T-helper 2 cell treated with Interferon-gamma antibody and Interleukin-4, amounts not matched to agents 5 μg/mL and 100 μg/mL, for 36 hours (primary cell): Measurements from ENCODE around the gene CAPZB.

Experiments
- DNase-seq: peaks from one replicate; pipeline ENCODE4 v3.0.0; 2021; ENCODE audit warnings: low spot score
- H3K27ac Mint-ChIP-seq: one replicate; pipeline ENCODE4 v1.8.0; 2021; ENCODE audit warnings: mild to moderate bottlenecking, mixed read lengths
- H3K27me3 Mint-ChIP-seq: one replicate; pipeline ENCODE4 v1.8.0; 2021; ENCODE audit warnings: low read depth, mixed read lengths
- H3K36me3 Mint-ChIP-seq: one replicate; pipeline ENCODE4 v1.8.0; 2021; ENCODE audit warnings: low read depth, mixed read lengths
- H3K4me1 Mint-ChIP-seq: one replicate; pipeline ENCODE4 v1.8.0; 2021; ENCODE audit warnings: low read depth, mixed read lengths
- H3K4me3 Mint-ChIP-seq: one replicate; pipeline ENCODE4 v1.8.0; 2022; ENCODE audit warnings: mild to moderate bottlenecking, moderate library complexity, mixed read lengths
- H3K9me3 Mint-ChIP-seq: one replicate; pipeline ENCODE4 v1.8.0; 2021; ENCODE audit warnings: mixed read lengths

Gene CAPZB

DNA sequence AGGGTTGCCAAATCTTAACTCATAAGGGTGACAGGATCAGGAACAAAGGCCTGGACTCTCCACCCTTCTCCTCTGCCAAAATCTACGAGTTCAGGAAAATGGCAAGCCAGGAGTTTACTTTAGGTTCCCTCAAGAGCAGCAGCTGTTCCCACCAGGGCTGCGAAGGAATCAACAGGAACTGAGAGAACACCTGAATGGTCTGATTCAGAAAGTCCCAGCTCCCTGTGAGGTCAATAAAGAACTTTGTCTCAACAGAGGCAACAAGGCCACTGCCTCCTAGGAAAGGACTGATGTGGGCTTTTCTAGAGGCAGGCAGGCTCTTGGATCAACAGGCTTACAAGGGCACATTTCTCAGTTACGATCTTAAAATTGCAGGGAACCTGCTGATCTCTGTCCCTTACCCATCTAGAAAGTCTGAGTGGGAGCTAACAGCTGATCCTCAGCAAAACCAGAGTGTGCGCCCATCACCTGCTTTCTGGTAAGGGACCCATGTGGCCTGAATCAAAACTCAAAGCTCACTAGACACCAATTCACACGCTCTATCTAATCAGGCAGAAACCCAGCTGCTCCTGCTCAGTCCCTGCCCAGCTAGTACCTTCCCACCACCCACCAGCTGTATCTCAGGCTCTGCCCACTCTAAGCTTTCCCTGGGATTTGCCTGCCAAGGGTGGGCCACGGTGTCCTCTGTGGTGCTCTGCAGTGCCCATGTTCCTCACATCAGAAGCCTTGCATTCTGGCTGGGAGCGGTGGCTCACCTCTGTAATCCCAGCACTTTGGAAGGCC, 83.1 kb downstream of the CAPZB start:
- peaks cover 18% of the 10 kb centered on the region for H3K36me3 Mint-ChIP-seq
- H3K4me1 Mint-ChIP-seq = peaks cover 25% of the 10 kb centered on the region
- H3K4me3 Mint-ChIP-seq = no peak overlapping the region
- no peaks in the 10 kb centered on the region for H3K9me3 Mint-ChIP-seq
- DNase-seq = no peak
- H3K27me3 Mint-ChIP-seq = no peaks in the 10 kb centered on the region
- no peak overlapping the region for H3K27ac Mint-ChIP-seq

- H3K27me3 Mint-ChIP-seq = no peaks in the 10 kb centered on the region
- no peak for DNase-seq
- H3K4me3 Mint-ChIP-seq = no peak overlapping the region
- no peak overlapping the region for H3K27ac Mint-ChIP-seq
- no peaks in the 10 kb centered on the region for H3K9me3 Mint-ChIP-seq
- peaks cover 18% of the 10 kb centered on the region for H3K36me3 Mint-ChIP-seq
- H3K4me1 Mint-ChIP-seq = peaks cover 25% of the 10 kb centered on the region
These were observed 83.8 kb downstream of the CAPZB start for GRCh38 chr1:19401535-19401889.

DNA sequence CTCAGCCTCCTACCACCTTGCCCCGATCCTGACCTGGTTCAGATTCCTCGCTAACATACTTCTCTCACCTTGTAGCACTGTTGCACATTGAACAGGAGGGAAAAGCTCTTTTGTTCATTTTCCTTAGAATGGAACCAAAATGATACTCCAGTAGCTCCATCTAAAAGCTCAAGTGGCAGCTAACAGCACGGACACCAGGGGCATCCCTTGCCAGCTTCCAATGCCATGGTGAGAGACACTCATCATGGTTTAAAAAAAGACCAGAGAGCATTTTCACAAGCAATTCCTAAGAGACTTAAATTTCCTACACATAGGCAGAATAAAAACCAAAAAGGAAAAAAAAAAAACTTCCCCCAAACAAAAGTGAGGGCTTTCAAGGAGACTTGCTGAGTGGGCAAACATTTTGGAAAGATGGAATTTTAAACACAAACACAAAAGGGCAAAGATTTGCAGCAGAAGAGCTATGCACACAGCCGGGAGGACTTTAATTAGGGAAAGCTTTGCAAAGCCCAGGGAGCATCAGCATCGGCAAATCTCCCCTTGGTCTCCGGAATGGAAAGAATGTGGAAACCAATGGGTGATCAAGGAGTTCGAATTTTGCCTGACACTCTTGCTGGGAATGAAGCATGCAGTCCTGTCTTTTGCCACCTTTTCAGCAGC, 84.3 kb downstream of the CAPZB start:
- Mint-ChIP-seq H3K9me3 (no peaks in the 10 kb centered on the region), H3K27me3 (no peaks in the 10 kb centered on the region), H3K4me1 (peaks cover 22% of the 10 kb centered on the region), H3K27ac (no peak overlapping the region), H3K4me3 (no peak overlapping the region), H3K36me3 (peaks cover 18% of the 10 kb centered on the region)
- no peak for DNase-seq

DNA sequence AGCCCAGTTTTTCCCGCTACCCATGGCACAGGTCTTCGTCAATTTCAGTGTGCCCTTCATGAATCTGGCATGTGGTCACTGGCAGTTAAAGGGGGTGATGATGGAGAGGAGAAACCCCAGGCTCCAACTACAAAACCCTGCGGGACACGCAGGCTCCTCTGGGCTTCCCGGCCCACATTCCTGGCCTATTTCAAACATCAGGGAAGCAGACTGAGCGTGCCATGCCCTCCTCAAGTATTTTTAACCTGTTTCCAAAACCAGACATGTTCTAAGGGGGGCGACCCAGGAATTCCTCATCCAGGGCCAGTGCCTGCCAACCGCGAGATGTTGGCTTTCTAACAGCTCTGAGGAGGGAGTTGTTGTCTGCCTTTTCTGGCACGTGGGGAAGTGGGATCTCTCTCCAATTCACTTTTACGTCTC, 85.1 kb downstream of the CAPZB start:
- Mint-ChIP-seq H3K4me3 (no peak overlapping the region), H3K27ac (no peak overlapping the region), H3K36me3 (peaks cover 18% of the 10 kb centered on the region), H3K9me3 (no peaks in the 10 kb centered on the region), H3K27me3 (no peaks in the 10 kb centered on the region), H3K4me1 (peaks cover 21% of the 10 kb centered on the region)
- DNase-seq = no peak

DNA sequence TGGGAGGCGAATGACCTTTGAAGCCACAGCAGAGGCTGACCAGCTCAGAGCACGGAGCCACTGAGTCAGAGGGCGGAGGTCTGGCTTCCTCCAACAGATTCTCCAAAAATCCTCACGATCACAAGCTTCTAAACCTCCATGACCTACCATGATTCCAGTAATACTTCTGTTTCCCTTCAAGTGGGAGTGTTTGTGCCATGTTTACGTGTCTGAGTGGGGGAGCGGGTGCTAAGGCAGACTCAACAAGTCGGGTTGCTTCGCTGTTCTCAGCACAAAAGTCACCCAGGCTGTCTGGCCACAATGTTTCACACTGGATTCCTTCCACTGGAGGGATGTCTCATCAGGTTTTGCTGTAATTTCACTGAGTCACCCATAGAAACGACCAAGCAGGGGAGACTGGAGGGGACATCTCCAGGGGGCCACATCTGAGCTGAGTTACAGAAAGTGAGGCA, 87.0 kb downstream of the CAPZB start:
- peaks cover 18% of the 10 kb centered on the region for H3K4me1 Mint-ChIP-seq
- H3K4me3 Mint-ChIP-seq = no peak overlapping the region
- peak overlapping the region; percentile 5 for H3K27ac Mint-ChIP-seq
- H3K9me3 Mint-ChIP-seq = no peaks in the 10 kb centered on the region
- DNase-seq = no peak
- H3K27me3 Mint-ChIP-seq = no peaks in the 10 kb centered on the region
- peaks cover 12% of the 10 kb centered on the region for H3K36me3 Mint-ChIP-seq

DNA sequence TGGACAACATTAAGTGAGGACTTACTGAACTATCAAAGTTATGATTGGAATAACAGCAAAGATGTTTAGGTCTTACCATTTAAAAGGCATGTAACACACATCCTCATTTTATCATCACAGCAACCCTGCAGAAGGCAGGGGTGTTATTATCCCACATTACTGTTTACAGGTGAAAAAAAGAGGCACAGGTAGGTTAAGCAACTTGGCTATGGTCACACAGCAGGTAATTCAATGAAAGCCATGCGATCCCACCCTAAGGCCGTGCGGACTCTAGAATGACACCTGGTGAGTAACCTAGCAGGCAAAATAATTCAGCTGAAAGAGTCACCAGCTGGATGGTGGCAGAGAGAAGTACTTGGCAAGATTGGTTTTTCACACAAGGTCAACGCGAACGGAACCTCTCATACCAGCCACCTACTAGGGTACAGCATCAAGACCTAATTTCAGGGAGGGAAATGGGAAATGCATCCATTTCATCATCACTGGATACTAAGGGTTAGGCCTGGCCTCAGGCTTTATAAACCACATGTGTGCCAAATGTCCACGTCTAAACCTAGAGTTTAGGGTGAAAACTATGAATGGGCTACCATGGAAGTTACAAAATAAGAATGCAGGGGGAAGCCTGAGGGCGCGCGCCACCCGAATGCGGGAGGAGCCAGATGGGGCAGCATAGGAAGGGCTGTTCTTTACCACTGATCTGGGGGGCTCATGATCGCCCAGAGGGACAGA, 88.0 kb downstream of the CAPZB start:
- no peak overlapping the region for H3K4me3 Mint-ChIP-seq
- peaks cover 21% of the 10 kb centered on the region for H3K4me1 Mint-ChIP-seq
- H3K36me3 Mint-ChIP-seq = peaks cover 12% of the 10 kb centered on the region
- H3K27ac Mint-ChIP-seq = no peak overlapping the region
- H3K27me3 Mint-ChIP-seq = no peaks in the 10 kb centered on the region
- H3K9me3 Mint-ChIP-seq = no peaks in the 10 kb centered on the region
- DNase-seq = no peak

DNA sequence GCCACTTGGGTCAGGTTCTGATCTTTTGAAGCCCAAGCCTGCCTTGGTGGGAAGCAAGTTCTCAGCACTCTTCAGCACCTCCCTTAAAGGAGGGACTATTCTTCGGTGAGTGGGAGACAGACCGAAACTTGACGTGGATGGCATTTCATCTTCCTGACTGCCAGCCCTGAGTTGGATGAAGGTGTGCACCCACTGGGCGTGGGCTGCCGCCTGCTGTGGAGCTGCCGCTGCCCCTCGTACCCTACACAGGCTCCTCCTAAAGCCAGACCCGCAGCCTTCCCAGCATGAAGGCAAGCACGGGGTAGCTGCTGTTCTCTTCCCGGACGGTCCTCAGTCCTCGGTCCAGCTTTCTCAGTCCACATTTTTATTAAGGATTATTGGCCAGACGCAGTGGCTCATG, 89.1 kb downstream of the CAPZB start:
- H3K9me3 Mint-ChIP-seq = no peaks in the 10 kb centered on the region
- H3K4me3 Mint-ChIP-seq = no peak overlapping the region
- no peak for DNase-seq
- H3K27me3 Mint-ChIP-seq = no peaks in the 10 kb centered on the region
- peaks cover 12% of the 10 kb centered on the region for H3K36me3 Mint-ChIP-seq
- peaks cover 28% of the 10 kb centered on the region for H3K4me1 Mint-ChIP-seq
- H3K27ac Mint-ChIP-seq = no peak overlapping the region

DNA sequence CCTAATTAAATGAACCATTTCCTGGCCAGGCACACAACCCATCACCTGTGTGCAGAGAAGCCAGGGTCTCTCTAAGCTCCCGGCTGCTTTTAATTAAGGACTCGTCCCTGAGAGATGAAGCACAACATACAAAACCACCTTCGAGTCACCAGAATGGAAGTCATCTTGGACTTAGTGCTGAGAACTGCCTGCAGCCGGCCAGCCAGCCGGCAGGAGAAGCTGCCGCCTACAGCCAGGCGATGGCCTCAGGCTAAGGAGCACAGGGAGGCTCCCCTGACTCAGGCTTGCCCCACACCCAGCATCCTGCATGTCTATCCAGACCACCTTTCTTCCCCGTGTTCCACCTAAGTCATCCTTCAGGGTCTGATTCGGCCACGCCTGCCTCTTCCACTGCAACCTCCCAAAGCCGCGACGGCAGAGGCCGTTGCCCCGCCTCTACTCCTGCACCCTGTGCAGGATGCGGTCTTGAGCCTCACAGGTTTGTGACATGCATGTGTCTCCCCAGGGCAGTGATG, 89.6 kb downstream of the CAPZB start:
- Mint-ChIP-seq H3K36me3 (peaks cover 12% of the 10 kb centered on the region), H3K27me3 (no peaks in the 10 kb centered on the region), H3K27ac (no peak overlapping the region), H3K4me3 (no peak overlapping the region), H3K9me3 (no peaks in the 10 kb centered on the region), H3K4me1 (peaks cover 33% of the 10 kb centered on the region)
- no peak for DNase-seq

- peak overlapping the region; percentile 60 for H3K27ac Mint-ChIP-seq
- H3K9me3 Mint-ChIP-seq = no peaks in the 10 kb centered on the region
- H3K36me3 Mint-ChIP-seq = peaks cover 10% of the 10 kb centered on the region
- H3K27me3 Mint-ChIP-seq = no peaks in the 10 kb centered on the region
- H3K4me1 Mint-ChIP-seq = peaks cover 43% of the 10 kb centered on the region
- no peak for DNase-seq
- H3K4me3 Mint-ChIP-seq = no peak overlapping the region
These were observed 92.3 kb downstream of the CAPZB start for GRCh38 chr1:19393046-19393445.

DNA sequence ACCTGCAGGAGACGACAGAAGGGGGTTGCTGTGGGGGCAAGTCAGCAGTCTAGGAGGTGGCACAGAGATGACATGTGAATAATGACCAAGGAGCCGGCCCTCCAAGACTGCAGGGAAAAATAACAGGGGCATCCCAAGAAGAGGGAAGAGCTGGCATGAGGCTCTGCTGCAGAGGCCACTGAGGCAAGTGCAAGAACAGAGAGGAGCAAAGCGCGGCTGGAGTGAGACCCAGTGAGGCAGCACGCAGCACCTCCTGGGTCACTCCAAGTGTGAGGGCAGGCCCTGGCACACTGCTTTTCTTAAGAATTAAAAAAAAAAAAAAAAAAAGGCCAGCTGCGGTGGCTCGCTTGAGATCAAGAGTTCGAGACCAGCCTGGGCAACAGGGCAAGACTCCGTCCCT, 93.1 kb downstream of the CAPZB start:
- Mint-ChIP-seq H3K4me1 (peaks cover 50% of the 10 kb centered on the region), H3K27ac (peak overlapping the region; percentile 98), H3K9me3 (no peaks in the 10 kb centered on the region), H3K27me3 (no peaks in the 10 kb centered on the region), H3K4me3 (peak overlapping the region; percentile 88), H3K36me3 (peaks cover 13% of the 10 kb centered on the region)
- DNase-seq = no peak

DNA sequence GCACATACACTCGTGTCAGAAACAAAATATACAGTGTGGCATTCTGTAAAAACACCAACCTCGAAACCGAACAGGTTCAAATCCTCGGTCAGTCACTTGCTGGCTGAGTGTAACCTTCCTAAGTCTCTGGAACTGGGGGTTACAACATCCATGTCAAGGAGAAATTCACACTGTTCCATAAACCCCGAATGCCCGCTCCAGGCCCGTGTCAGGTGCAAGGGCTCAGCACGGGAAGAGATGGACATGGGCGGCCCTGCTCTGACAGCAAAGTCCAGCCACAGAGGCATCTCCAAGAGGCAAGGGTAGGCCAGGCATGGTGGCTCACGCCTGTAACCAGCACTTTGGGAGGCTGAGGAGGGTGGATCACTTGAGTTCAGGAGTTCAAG, 93.8 kb downstream of the CAPZB start:
- Mint-ChIP-seq H3K4me1 (peaks cover 49% of the 10 kb centered on the region), H3K27me3 (no peaks in the 10 kb centered on the region), H3K4me3 (peak overlapping the region; percentile 88), H3K9me3 (no peaks in the 10 kb centered on the region), H3K27ac (peak overlapping the region; percentile 98), H3K36me3 (peaks cover 13% of the 10 kb centered on the region)
- no peak for DNase-seq

GRCh38 chr1:19390901-19391595, 94.3 kb downstream of the CAPZB start:
- peak overlapping the region; percentile 88 for H3K4me3 Mint-ChIP-seq
- H3K36me3 Mint-ChIP-seq = peaks cover 13% of the 10 kb centered on the region

GRCh38 chr1:19390166-19390850, 95.0 kb downstream of the CAPZB start:
- H3K9me3 Mint-ChIP-seq = no peaks in the 10 kb centered on the region
- peaks cover 18% of the 10 kb centered on the region for H3K36me3 Mint-ChIP-seq
- H3K4me3 Mint-ChIP-seq = peak overlapping the region; percentile 88
- DNase-seq = no peak
- no peaks in the 10 kb centered on the region for H3K27me3 Mint-ChIP-seq
- H3K27ac Mint-ChIP-seq = peak overlapping the region; percentile 98
- peaks cover 49% of the 10 kb centered on the region for H3K4me1 Mint-ChIP-seq

More at GRCh38 chr1:19390901-19391595, 94.3 kb downstream of the CAPZB start:
- H3K9me3 Mint-ChIP-seq = no peaks in the 10 kb centered on the region
- no peaks in the 10 kb centered on the region for H3K27me3 Mint-ChIP-seq
- peaks cover 49% of the 10 kb centered on the region for H3K4me1 Mint-ChIP-seq
- H3K27ac Mint-ChIP-seq = peak overlapping the region; percentile 98
- peak; percentile 54 for DNase-seq
